HepG2 (cell line): ENCODE results near the gene NEURL1. TPM values are rescaled to one million over a fixed set of nuclear protein-coding genes. Genes with fewer than 3 reads are reported as not detected.

Experiments used
- ATAC-seq: fragments of 200-7000 bp; cut with Tn5 transposase; 3 replicates; pipeline ENCODE4 v1.9.1; 2020; ENCODE audit warnings: mild to moderate bottlenecking, moderate library complexity
- BruUV-seq: library from RNA; stranded (reverse); fragments of 400-500 nt; replicated peaks from 2 replicates; lab custom pipeline; 2021; lab: Mats Ljungman, UMichigan
- CTCF ChIA-PET: fragments of 300-600 bp; formaldehyde crosslinking; extraction: SDS; loops from one replicate; lab custom pipeline; 2021; ENCODE audit warnings: low total read pairs, inconsistent platforms, low intra/inter-chr PET ratio; lab: Yijun Ruan, JAX
- POLR2A ChIA-PET: fragments of 350-600 bp; sonication (Branson Sonifier 250); formaldehyde crosslinking; loops from one replicate; lab custom pipeline; 2020; ENCODE audit warnings: antibody characterized with exemption, inconsistent platforms; lab: Yijun Ruan, JAX
- DNase-seq: peaks from one replicate; pipeline ENCODE4 v3.0.0-alpha.2; 2015; ENCODE audit warnings: low spot score
- FAIRE-seq: peaks from 3 replicates; lab custom pipeline; 2011; peaks lifted over from hg19 to GRCh38; lab: Jason Lieb, UNC
- H2AFZ ChIP-seq: one replicate; pipeline ENCODE4 v1.6.1; 2011; ENCODE audit warnings: low read length, inconsistent platforms
- H3K27ac ChIP-seq: fragments of 300-600 bp; 3 replicates; pipeline ENCODE4 v1.8.0; 2011; ENCODE audit warnings: mixed run types, mild to moderate bottlenecking, mixed read lengths, low read length, inconsistent platforms; ENCODE audit not compliant: insufficient read depth; ENCODE audit errors: extremely low read length
- H3K27me3 ChIP-seq, 2 experiments: fragments of 200-600 bp in 1 of 2; 2 replicates in 1 of 2; 3 replicates in 1 of 2; pipeline versions ENCODE4 v1.6.0 to v1.8.0; 2011; ENCODE audit warnings: low read length in 2 of 2, mild to moderate bottlenecking in 2 of 2, moderate library complexity in 2 of 2, inconsistent platforms in 1 of 2; ENCODE audit not compliant: insufficient read depth in 2 of 2, control insufficient read depth in 1 of 2
- H3K36me3 ChIP-seq, 2 experiments: fragments of 200-600 bp in 1 of 2; replicated peaks in 1 of 2; 2 replicates in 1 of 2; 3 replicates in 1 of 2; pipeline versions ENCODE4 v1.5.1 to v1.8.0; 2011; ENCODE audit warnings: low read length in 2 of 2, inconsistent platforms in 1 of 2; ENCODE audit not compliant: insufficient read depth in 2 of 2, control insufficient read depth in 1 of 2
- H3K4me1 ChIP-seq: 2 replicates; pipeline ENCODE4 v1.5.1; 2012; ENCODE audit warnings: low read length, inconsistent platforms; ENCODE audit not compliant: insufficient read depth
- H3K4me2 ChIP-seq: 2 replicates; pipeline ENCODE4 v1.6.0; 2011; ENCODE audit warnings: low read depth, low read length, inconsistent platforms
- H3K4me3 ChIP-seq, 3 experiments: fragments of 200-600 bp in 1 of 3; sonication (generic), shearing (Covaris generic) in 1 of 3; replicated peaks in 1 of 3; 2 replicates each; pipeline ENCODE4 v1.5.1; 2011 to 2016; ENCODE audit warnings: low read length in 3 of 3, inconsistent platforms in 2 of 3, low read depth in 2 of 3, mild to moderate bottlenecking in 2 of 3, control low read depth in 1 of 3, mixed read lengths in 1 of 3; ENCODE audit not compliant: insufficient read depth in 1 of 3
- H3K79me2 ChIP-seq: one replicate; pipeline ENCODE4 v1.6.1; 2011; ENCODE audit warnings: low read length, inconsistent platforms; ENCODE audit not compliant: insufficient read depth
- H3K9ac ChIP-seq: 2 replicates; pipeline ENCODE4 v1.6.0; 2011; ENCODE audit warnings: mild to moderate bottlenecking, low read depth, low read length, inconsistent platforms; ENCODE audit not compliant: insufficient read depth
- H3K9me3 ChIP-seq: 2 replicates; pipeline ENCODE4 v1.5.1; 2012; ENCODE audit warnings: mild to moderate bottlenecking, low read length
- H4K20me1 ChIP-seq: 2 replicates; pipeline ENCODE4 v1.6.0; 2011; ENCODE audit warnings: inconsistent platforms, mild to moderate bottlenecking, low read length, moderate library complexity; ENCODE audit not compliant: insufficient read depth
- AHDC1 ChIP-seq: sonication (generic); formaldehyde crosslinking; IDR thresholded peaks from 2 replicates; pipeline ENCODE4 v1.5.1; 2020; ENCODE audit warnings: mild to moderate bottlenecking, missing genetic modification reagents, borderline replicate concordance
- DDIT3 ChIP-seq: sonication (generic); formaldehyde crosslinking; IDR thresholded peaks from 2 replicates; pipeline ENCODE4 v1.4.0; 2020; ENCODE audit warnings: mild to moderate bottlenecking, missing genetic modification reagents
- IKZF4 ChIP-seq: sonication (generic); formaldehyde crosslinking; IDR thresholded peaks from 2 replicates; pipeline ENCODE4 v1.5.1; 2020; ENCODE audit warnings: borderline replicate concordance, mild to moderate bottlenecking, low read depth, missing genetic modification reagents; ENCODE audit errors: not compliant biosample characterization
- NR3C1 ChIP-seq: sonication (generic); formaldehyde crosslinking; IDR thresholded peaks from 2 replicates; pipeline ENCODE4 v1.4.0; 2020; ENCODE audit warnings: missing genetic modification reagents
- PCBP2 ChIP-seq: fragments of 200-400 bp; formaldehyde crosslinking; optimal IDR thresholded peaks from 2 replicates; pipeline ENCODE3; 2018; ENCODE audit warnings: low read length, low read depth; ENCODE audit not compliant: poor library complexity, severe bottlenecking
- RFX1 ChIP-seq: fragments of 450-650 bp; IDR thresholded peaks from 2 replicates; pipeline ENCODE4 v1.6.1; 2017
- SETDB1 ChIP-seq: sonication (generic); formaldehyde crosslinking; IDR thresholded peaks from 2 replicates; pipeline ENCODE4 v1.5.1; 2020; ENCODE audit warnings: missing genetic modification reagents, mild to moderate bottlenecking, borderline replicate concordance
- SOX6 ChIP-seq, 2 experiments: fragments of 450-650 bp in 1 of 2; sonication (generic) in 1 of 2; formaldehyde crosslinking in 1 of 2; IDR thresholded peaks; 2 replicates each; pipeline versions ENCODE4 v1.4.0 to v1.6.1; 2017 to 2020; ENCODE audit warnings: antibody characterized with exemption in 1 of 2, mild to moderate bottlenecking in 1 of 2, missing genetic modification reagents in 1 of 2
- TCF12 ChIP-seq, 2 experiments: fragments of 450-650 bp in 1 of 2; sonication (generic) in 1 of 2; formaldehyde crosslinking in 1 of 2; IDR thresholded peaks; 2 replicates each; pipeline versions ENCODE4 v1.6.1 to v1.8.0; 2017 to 2022; ENCODE audit warnings: antibody characterized with exemption in 1 of 2, mild to moderate bottlenecking in 1 of 2, missing genetic modification reagents in 1 of 2, moderate library complexity in 1 of 2
- ZKSCAN1 ChIP-seq: fragments of 150-350 bp; IDR thresholded peaks from 2 replicates; pipeline ENCODE4 v1.6.1; 2014; ENCODE audit warnings: low read length
- ZNF101 ChIP-seq: sonication (generic); formaldehyde crosslinking; IDR thresholded peaks from 2 replicates; pipeline ENCODE4 v1.4.0; 2020; ENCODE audit warnings: mild to moderate bottlenecking, low read depth, missing genetic modification reagents, borderline replicate concordance
- ZNF329 ChIP-seq: sonication (generic); formaldehyde crosslinking; IDR thresholded peaks from 2 replicates; pipeline ENCODE4 v1.9.0; 2021; ENCODE audit warnings: low read depth, mild to moderate bottlenecking, missing genetic modification reagents
- ZNF414 ChIP-seq: sonication (generic); formaldehyde crosslinking; IDR thresholded peaks from 2 replicates; pipeline ENCODE4 v1.5.0; 2020; ENCODE audit warnings: missing genetic modification reagents
- ZNF567 ChIP-seq: sonication (generic); formaldehyde crosslinking; IDR thresholded peaks from 2 replicates; pipeline ENCODE4 v1.8.1; 2023; ENCODE audit warnings: mild to moderate bottlenecking, missing genetic modification reagents, borderline replicate concordance
- ZNF652 ChIP-seq: IDR thresholded peaks from 2 replicates; pipeline ENCODE4 v1.6.1; 2016; ENCODE audit warnings: low read depth, borderline replicate concordance
- ZNF772 ChIP-seq: sonication (generic); formaldehyde crosslinking; IDR thresholded peaks from 2 replicates; pipeline ENCODE4 v1.5.0; 2020; ENCODE audit warnings: mild to moderate bottlenecking, missing genetic modification reagents
- WGBS: methylation state at CpG from one replicate; pipeline ENCODE4 v1.1.6; 2017; ENCODE audit warnings: low lambda C conversion rate; 5-methylcytosine and 5-hydroxymethylcytosine counted together
- in situ Hi-C: cut with HindIII; loops from 2 replicates; pipeline ENCODE4 v1.10.0; 2017; ENCODE audit warnings: low pct_unique_long_range_greater_than_20kb; ENCODE audit not compliant: extremely low pct_ligation_motif_present
- intact Hi-C: fragments of 100-400 bp; cut with micrococcal nuclease; formaldehyde crosslinking; loops from one replicate; pipeline ENCODE4 v1.10.0; 2022; ENCODE audit not compliant: unreplicated experiment
- polyA plus RNA-seq, 8 experiments: library from polyadenylated mRNA; depleted of rRNA in 3 of 8; stranded (reverse) in 7 of 8; unstranded in 1 of 8; fragments of >200 nt; fragmentation: Illumina TruSeq in 4 of 8; extraction: Trizol in 4 of 8; gene quantifications; 2 replicates each; pipeline versions ENCODE4 v1.2.1 to v1.2.3, GENCODE V29; 2011 to 2016; ENCODE audit warnings: low read depth in 4 of 8, missing spikeins in 1 of 8, mixed read lengths in 1 of 8; ENCODE audit not compliant: insufficient read depth in 1 of 8
- total RNA-seq, 5 experiments: library from RNA; depleted of rRNA; stranded (reverse); fragments of >200 nt; fragmentation: Illumina TruSeq; extraction: Trizol; gene quantifications; 2 replicates each; pipeline ENCODE4 v1.2.3, GENCODE V29; 2016; ENCODE audit warnings: low read depth in 1 of 5

Gene NEURL1
- total and polyA plus RNA-seq, 2 of the 13 experiments (the other 11 are each of a cell fraction or from before 2014, with no cell fraction given), result not detected

GRCh38 chr10:103457896-103458583, 35.5 kb upstream of the NEURL1 start:
- no peak for ATAC-seq
- no peak for FAIRE-seq

GRCh38 chr10:103458720-103459119, 34.8 kb upstream of the NEURL1 start, which contains the start of gene CALHM1:
Gene CALHM1 (minus strand): TSS chr10:103458900. CDS start chr10:103458751, 149 bp downstream.
- Histone ChIP-seq H3K4me3 (no peak within 1 kb of the TSS), H3K9me3 (no peaks in the 10 kb centered on the region), H3K4me2 (no peak within 1 kb of the TSS), H3K9ac (no peak within 1 kb of the TSS), H3K4me1 (peaks cover 20% of the 10 kb centered on the region), H3K27ac (no peak within 1 kb of the TSS), H2AFZ (no peak within 1 kb of the TSS), H3K79me2 (no peaks in the 10 kb centered on the region), H3K27me3 (peaks cover 1 to 18% of the 10 kb centered on the region in 2 experiments; a peak in 3 of 5 replicates), H4K20me1 (no peaks in the 10 kb centered on the region), H3K36me3 (no peaks in the 10 kb centered on the region)
- in situ Hi-C loops (no loop called here), intact Hi-C loops (no loop called here)
- BruUV-seq, result no TSS peak
- ChIA-PET POLR2A (no interaction called here), CTCF (no interaction called here)
- DNase-seq (no peak), ATAC-seq (peak; percentile 55), FAIRE-seq (no peak)
- WGBS, result 4% methylated on average over 4 of the region's 9 CpGs
- TF ChIP-seq ZNF652 (CRISPR knock-in tag) (no peak), ZNF772 (CRISPR knock-in tag) (no peak), RFX1 (no peak), SETDB1 (CRISPR knock-in tag) (no peak), ZNF414 (no peak), AHDC1 (CRISPR knock-in tag) (no peak)

More at GRCh38 chr10:103457896-103458583, 35.5 kb upstream of the NEURL1 start:
- Histone ChIP-seq H3K27me3 (peaks cover 1 to 19% of the 10 kb centered on the region in 2 experiments; a peak in 3 of 5 replicates), H3K79me2 (no peaks in the 10 kb centered on the region), H4K20me1 (no peaks in the 10 kb centered on the region), H3K4me1 (peaks cover 20% of the 10 kb centered on the region), H2AFZ (no peak overlapping the region), H3K9ac (no peak overlapping the region), H3K36me3 (no peaks in the 10 kb centered on the region), H3K4me3 (no peak overlapping the region), H3K9me3 (no peaks in the 10 kb centered on the region), H3K4me2 (no peak overlapping the region), H3K27ac (no peak overlapping the region)
- intact Hi-C loops, result no loop called here
- POLR2A ChIA-PET, result no interaction called here
- CTCF ChIA-PET, result no interaction called here
- 83% methylated on average over 17 of the region's 39 CpGs for WGBS
- in situ Hi-C loops, result no loop called here
- no TSS peak for BruUV-seq
- no peak for DNase-seq
- TF ChIP-seq ZKSCAN1 (no peak), IKZF4 (CRISPR knock-in tag) (no peak), ZNF101 (no peak), TCF12 (IDR thresholded peaks at IDR 0.05) (no peak), TCF12 (CRISPR knock-in tag; IDR thresholded peaks at IDR 0.05) (no peak), ZNF329 (CRISPR knock-in tag) (no peak), PCBP2 (no peak), SOX6 (IDR thresholded peaks at IDR 0.05) (no peak), SOX6 (CRISPR knock-in tag; IDR thresholded peaks at IDR 0.05) (no peak), DDIT3 (no peak), NR3C1 (CRISPR knock-in tag) (no peak), ZNF567 (CRISPR knock-in tag) (no peak)
- TF ChIP-seq, all 625 proteins: peak for 0
